ENCODE results near the gene UGT1A7.

UGT1A7 gene

GRCh38 chr2:233815861-233816260 is 134.2 kb downstream of the UGT1A7 start:
- DNase-seq (no peak), ATAC-seq (ENCODE audit: insufficient read depth, low read depth) (no peak)
- no peaks in the 10 kb centered on the region for H3K9me3 ChIP-seq (ENCODE audit: insufficient read depth, low read length, severe bottlenecking)

GRCh38 chr2:233816334-233816733 is 134.6 kb downstream of the UGT1A7 start:
- Histone ChIP-seq H3K4me1 (ENCODE audit: insufficient read depth, low read length) (no peaks in the 10 kb centered on the region), H3K79me2 (ENCODE audit: insufficient read depth, low read length) (no peaks in the 10 kb centered on the region), H3K9ac (ENCODE audit: low read depth, low read length) (no peak overlapping the region), H3K4me2 (ENCODE audit: insufficient read depth, low read length) (no peak overlapping the region), H3K36me3 (ENCODE audit: insufficient read depth, low read length) (no peaks in the 10 kb centered on the region), H3K9me3 (ENCODE audit: insufficient read depth, low read length, severe bottlenecking) (no peaks in the 10 kb centered on the region), H2AFZ (ENCODE audit: low read depth, low read length) (no peak overlapping the region), H3K4me3 (ENCODE audit: low read depth in 1 of 2, low read length in 2 of 2) (no peak overlapping the region), H4K20me1 (ENCODE audit: insufficient read depth, low read length) (no peaks in the 10 kb centered on the region), H3K27me3 (ENCODE audit: insufficient read depth, low read length, poor library complexity) (peaks cover 10% of the 10 kb centered on the region), H3K27ac (ENCODE audit: low read length) (no peak overlapping the region)
- TF ChIP-seq CTCF (IDR thresholded peaks at IDR 0.05; ENCODE audit: borderline replicate concordance, extremely low read depth, low read length, poor library complexity, severe bottlenecking) (no peak), EZH2 (IDR thresholded peaks at IDR 0.05; ENCODE audit: borderline replicate concordance, low read depth, low read length, severe bottlenecking) (no peak)
- ATAC-seq (ENCODE audit: insufficient read depth, low read depth) = no peak
- no peak for DNase-seq

More at GRCh38 chr2:233815861-233816260, 134.2 kb downstream of the UGT1A7 start:
- Histone ChIP-seq H3K79me2 (ENCODE audit: insufficient read depth, low read length) (no peaks in the 10 kb centered on the region), H3K27ac (ENCODE audit: low read length) (no peak overlapping the region), H2AFZ (ENCODE audit: low read depth, low read length) (no peak overlapping the region), H3K36me3 (ENCODE audit: insufficient read depth, low read length) (no peaks in the 10 kb centered on the region), H3K27me3 (ENCODE audit: insufficient read depth, low read length, poor library complexity) (peaks cover 13% of the 10 kb centered on the region), H3K4me2 (ENCODE audit: insufficient read depth, low read length) (no peak overlapping the region), H3K4me1 (ENCODE audit: insufficient read depth, low read length) (no peaks in the 10 kb centered on the region), H4K20me1 (ENCODE audit: insufficient read depth, low read length) (no peaks in the 10 kb centered on the region), H3K9ac (ENCODE audit: low read depth, low read length) (no peak overlapping the region), H3K4me3 (ENCODE audit: low read depth in 1 of 2, low read length in 2 of 2) (no peak overlapping the region)
- TF ChIP-seq EZH2 (IDR thresholded peaks at IDR 0.05; ENCODE audit: borderline replicate concordance, low read depth, low read length, severe bottlenecking) (no peak), CTCF (IDR thresholded peaks at IDR 0.05; ENCODE audit: borderline replicate concordance, extremely low read depth, low read length, poor library complexity, severe bottlenecking) (no peak)

- no peaks in the 10 kb centered on the region for H4K20me1 ChIP-seq (ENCODE audit: insufficient read depth, low read length)
- no peaks in the 10 kb centered on the region for H3K36me3 ChIP-seq (ENCODE audit: insufficient read depth, low read length)
- no peaks in the 10 kb centered on the region for H3K79me2 ChIP-seq (ENCODE audit: insufficient read depth, low read length)
- no peak for TF ChIP-seq CTCF (IDR thresholded peaks at IDR 0.05; ENCODE audit: borderline replicate concordance, extremely low read depth, low read length, poor library complexity, severe bottlenecking)
- no peak for TF ChIP-seq EZH2 (IDR thresholded peaks at IDR 0.05; ENCODE audit: borderline replicate concordance, low read depth, low read length, severe bottlenecking)
- H3K4me3 ChIP-seq (ENCODE audit: low read depth in 1 of 2, low read length in 2 of 2) = no peak overlapping the region
- H3K9ac ChIP-seq (ENCODE audit: low read depth, low read length) = no peak overlapping the region
- H3K4me1 ChIP-seq (ENCODE audit: insufficient read depth, low read length) = no peaks in the 10 kb centered on the region
- DNase-seq (no peak), ATAC-seq (ENCODE audit: insufficient read depth, low read depth) (no peak)
- no peak overlapping the region for H2AFZ ChIP-seq (ENCODE audit: low read depth, low read length)
- H3K27me3 ChIP-seq (ENCODE audit: insufficient read depth, low read length, poor library complexity) = peaks cover 8% of the 10 kb centered on the region
- H3K27ac ChIP-seq (ENCODE audit: low read length) = no peak overlapping the region
- no peak overlapping the region for H3K4me2 ChIP-seq (ENCODE audit: insufficient read depth, low read length)
- no peaks in the 10 kb centered on the region for H3K9me3 ChIP-seq (ENCODE audit: insufficient read depth, low read length, severe bottlenecking)
Observed at GRCh38 chr2:233816771-233817170, 135.1 kb downstream of the UGT1A7 start.

Measured in DND-41 (cell line).